ENCODE data around the gene LPCAT3. TPM values are rescaled to one million over a fixed set of nuclear protein-coding genes. Genes with fewer than 3 reads are reported as not detected.

The LPCAT3 gene
- total RNA-seq, 4 donors from 2014 or later, result 41.7 to 58.2 (median 47.9) TPM

- TF ChIP-seq CTCF (IDR thresholded peaks at IDR 0.05), result no peak
- no peak for ATAC-seq (ENCODE audit: low FRiP score)
These were observed 81.4 kb downstream of the LPCAT3 start for GRCh38 chr12:6936636-6937480.

GRCh38 chr12:6936194-6936635 lies 82.1 kb downstream of the LPCAT3 start:
- TF ChIP-seq CTCF (IDR thresholded peaks at IDR 0.05), result no peak
- DNase-seq (ENCODE audit: low spot score) (no peak), ATAC-seq (ENCODE audit: low FRiP score) (no peak)

More at GRCh38 chr12:6936636-6937480, 81.4 kb downstream of the LPCAT3 start:
- DNase-seq (ENCODE audit: low spot score), result no peak

- no peak for ATAC-seq (ENCODE audit: low FRiP score)
- TF ChIP-seq CTCF (IDR thresholded peaks at IDR 0.05), result no peak
- DNase-seq (ENCODE audit: low spot score), result no peak
These were observed 82.7 kb downstream of the LPCAT3 start for GRCh38 chr12:6935371-6936193.

GRCh38 chr12:6934110-6934509 lies 84.2 kb downstream of the LPCAT3 start:
- DNase-seq (ENCODE audit: low spot score) (no peak), ATAC-seq (ENCODE audit: low FRiP score) (no peak)
- no peak for TF ChIP-seq CTCF (IDR thresholded peaks at IDR 0.05)

GRCh38 chr12:6932766-6933165 lies 85.5 kb downstream of the LPCAT3 start:
- TF ChIP-seq CTCF (IDR thresholded peaks at IDR 0.05), result no peak
- ATAC-seq (ENCODE audit: low FRiP score), result no peak

GRCh38 chr12:6929466-6930452 lies 88.5 kb downstream of the LPCAT3 start:
- DNase-seq (ENCODE audit: low spot score), result no peak
- ATAC-seq (ENCODE audit: low FRiP score), result no peak
- TF ChIP-seq CTCF (IDR thresholded peaks at IDR 0.05), result no peak

More at GRCh38 chr12:6932766-6933165, 85.5 kb downstream of the LPCAT3 start:
- DNase-seq (ENCODE audit: low spot score), result no peak

Data from omental fat pad (tissue), 4 donors.